ENCODE results near the gene GPR37.

DNA sequence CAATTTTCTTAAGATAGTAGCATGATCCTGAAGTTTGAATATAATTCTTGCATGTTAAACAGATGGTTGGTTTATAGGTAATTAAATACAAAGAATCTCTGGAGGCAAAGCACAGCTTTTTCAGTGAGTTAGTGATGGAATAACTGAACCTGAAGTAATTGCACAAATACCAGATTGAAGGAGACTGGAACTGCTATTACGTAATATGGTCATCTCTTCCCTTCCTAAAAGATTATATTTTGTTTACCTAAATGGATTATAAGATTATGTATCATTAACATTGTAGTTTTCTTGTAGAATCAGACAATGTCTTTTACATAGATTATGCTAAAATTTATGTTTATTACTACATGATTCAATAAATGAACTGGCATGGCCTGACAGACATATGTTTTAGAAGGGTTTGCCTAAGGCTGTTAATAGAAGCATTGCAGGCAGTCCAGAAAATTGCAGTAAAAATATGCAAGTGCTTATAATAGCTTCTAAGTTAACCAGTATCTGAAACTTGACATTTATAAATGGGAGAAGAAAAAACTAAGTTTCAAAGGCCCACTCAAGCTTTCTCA, 35.8 kb upstream of the GPR37 start:
- TF ChIP-seq, protein P1, sequence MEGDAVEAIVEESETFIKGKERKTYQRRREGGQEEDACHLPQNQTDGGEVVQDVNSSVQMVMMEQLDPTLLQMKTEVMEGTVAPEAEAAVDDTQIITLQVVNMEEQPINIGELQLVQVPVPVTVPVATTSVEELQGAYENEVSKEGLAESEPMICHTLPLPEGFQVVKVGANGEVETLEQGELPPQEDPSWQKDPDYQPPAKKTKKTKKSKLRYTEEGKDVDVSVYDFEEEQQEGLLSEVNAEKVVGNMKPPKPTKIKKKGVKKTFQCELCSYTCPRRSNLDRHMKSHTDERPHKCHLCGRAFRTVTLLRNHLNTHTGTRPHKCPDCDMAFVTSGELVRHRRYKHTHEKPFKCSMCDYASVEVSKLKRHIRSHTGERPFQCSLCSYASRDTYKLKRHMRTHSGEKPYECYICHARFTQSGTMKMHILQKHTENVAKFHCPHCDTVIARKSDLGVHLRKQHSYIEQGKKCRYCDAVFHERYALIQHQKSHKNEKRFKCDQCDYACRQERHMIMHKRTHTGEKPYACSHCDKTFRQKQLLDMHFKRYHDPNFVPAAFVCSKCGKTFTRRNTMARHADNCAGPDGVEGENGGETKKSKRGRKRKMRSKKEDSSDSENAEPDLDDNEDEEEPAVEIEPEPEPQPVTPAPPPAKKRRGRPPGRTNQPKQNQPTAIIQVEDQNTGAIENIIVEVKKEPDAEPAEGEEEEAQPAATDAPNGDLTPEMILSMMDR (IDR thresholded peaks at IDR 0.05), result no peak
- TF ChIP-seq POLR2A (IDR thresholded peaks at IDR 0.05), result no peak

Data from Peyer's patch (tissue), 4 donors.